Endothelial cell of umbilical vein (primary cell): ENCODE results near the gene RNLS. TPM values are rescaled to one million over a fixed set of nuclear protein-coding genes. Genes with fewer than 3 reads are reported as not detected.

Experiments used
- BruUV-seq: library from RNA; stranded (reverse); fragments of 400-500 nt; replicated peaks from 2 replicates; lab custom pipeline; 2021; lab: Mats Ljungman, UMichigan
- CTCF ChIA-PET: fragments of 300-600, 350-600 bp; sonication (Branson Sonifier 250); formaldehyde crosslinking; loops from one replicate; lab custom pipeline; 2021; ENCODE audit warnings: antibody characterized with exemption, inconsistent platforms; lab: Charles Lee
- POLR2A ChIA-PET: fragments of 300-600, 350-600 bp; sonication (Branson Sonifier 250); formaldehyde crosslinking; loops from one replicate; lab custom pipeline; 2021; ENCODE audit warnings: antibody characterized with exemption, inconsistent platforms; lab: Charles Lee
- DNase-seq: peaks from one replicate; pipeline ENCODE4 v3.0.0-alpha.2; 2011; ENCODE audit warnings: low read depth, low spot score
- FAIRE-seq: peaks from 2 replicates; lab custom pipeline; 2011; peaks lifted over from hg19 to GRCh38; lab: Jason Lieb, UNC
- H2AFZ ChIP-seq: 2 replicates; pipeline ENCODE4 v1.6.0; 2012; ENCODE audit warnings: low read depth, low read length, control low read depth, inconsistent platforms
- H3K27ac ChIP-seq: 2 replicates; pipeline ENCODE4 v1.5.1; 2011; ENCODE audit warnings: low read depth, mild to moderate bottlenecking, control low read depth, low read length, moderate library complexity; ENCODE audit not compliant: insufficient read depth
- H3K27me3 ChIP-seq, 2 experiments: 2 replicates each; pipeline versions ENCODE4 v1.6.0 to v1.6.1; 2011; ENCODE audit warnings: low read length in 2 of 2, mixed read lengths in 1 of 2; ENCODE audit not compliant: control insufficient read depth in 2 of 2, insufficient read depth in 2 of 2
- H3K36me3 ChIP-seq, 2 experiments: 2 replicates in 1 of 2; 3 replicates in 1 of 2; pipeline ENCODE4 v1.5.1; 2011; ENCODE audit warnings: low read length in 2 of 2, mild to moderate bottlenecking in 1 of 2, moderate library complexity in 1 of 2; ENCODE audit not compliant: control insufficient read depth in 2 of 2, insufficient read depth in 2 of 2; ENCODE audit errors: extremely low read depth in 1 of 2
- H3K4me1 ChIP-seq: 3 replicates; pipeline ENCODE4 v1.5.1; 2011; ENCODE audit warnings: mild to moderate bottlenecking, low read length; ENCODE audit not compliant: control insufficient read depth, insufficient read depth; ENCODE audit errors: extremely low read depth
- H3K4me2 ChIP-seq: 2 replicates; pipeline ENCODE4 v1.6.1; 2011; ENCODE audit warnings: low read length, control low read depth, mixed read lengths; ENCODE audit not compliant: insufficient read depth
- H3K4me3 ChIP-seq, 3 experiments: fragments of 200-600 bp in 1 of 3; sonication (generic), shearing (Covaris generic) in 1 of 3; replicated peaks in 1 of 3; 2 replicates each; pipeline ENCODE4 v1.5.1; 2011 to 2016; ENCODE audit warnings: control low read depth in 3 of 3, low read length in 3 of 3, mild to moderate bottlenecking in 2 of 3, inconsistent platforms in 1 of 3, low read depth in 1 of 3, moderate library complexity in 1 of 3; ENCODE audit not compliant: insufficient read depth in 1 of 3
- H3K79me2 ChIP-seq: 2 replicates; pipeline ENCODE4 v1.6.0; 2012; ENCODE audit warnings: low read length, inconsistent platforms; ENCODE audit not compliant: control insufficient read depth, insufficient read depth
- H3K9ac ChIP-seq: replicated peaks from 2 replicates; pipeline ENCODE3; 2011; ENCODE audit warnings: low read length, control low read depth; ENCODE audit not compliant: insufficient read depth; ENCODE audit errors: extremely low read depth
- H3K9me1 ChIP-seq: replicated peaks from 3 replicates; pipeline ENCODE4 v1.6.0; 2011; ENCODE audit warnings: mild to moderate bottlenecking, low read length; ENCODE audit not compliant: control insufficient read depth, insufficient read depth; ENCODE audit errors: extremely low read depth
- H3K9me3 ChIP-seq: replicated peaks from 2 replicates; pipeline ENCODE4 v1.5.1; 2012; ENCODE audit warnings: low read length, inconsistent platforms; ENCODE audit not compliant: control insufficient read depth, insufficient read depth
- H4K20me1 ChIP-seq: replicated peaks from 2 replicates; pipeline ENCODE3; 2011; ENCODE audit warnings: mild to moderate bottlenecking, low read length; ENCODE audit not compliant: control insufficient read depth, insufficient read depth; ENCODE audit errors: extremely low read depth
- CTCF ChIP-seq, 2 donors: IDR thresholded peaks; 1 replicate in 1 of 2; 2 replicates in 1 of 2; pipeline ENCODE4 v1.5.1; 2011; ENCODE audit warnings: low read length in 2 of 2, mild to moderate bottlenecking in 2 of 2, moderate library complexity in 2 of 2, control low read depth in 1 of 2, inconsistent platforms in 1 of 2, low read depth in 1 of 2; ENCODE audit not compliant: insufficient read depth in 1 of 2; ENCODE audit errors: extremely low read depth in 1 of 2
- EZH2 ChIP-seq: IDR thresholded peaks from 2 replicates; pipeline ENCODE4 v1.6.1; 2012; ENCODE audit warnings: borderline replicate concordance, low read depth, mild to moderate bottlenecking, moderate library complexity, low read length, inconsistent platforms; ENCODE audit not compliant: severe bottlenecking
- FOS ChIP-seq: IDR thresholded peaks from 2 replicates; pipeline ENCODE4 v1.6.1; 2011; ENCODE audit warnings: mild to moderate bottlenecking, low read length, moderate library complexity, borderline replicate concordance; ENCODE audit not compliant: insufficient read depth
- GATA2 ChIP-seq: IDR thresholded peaks from 2 replicates; pipeline ENCODE4 v1.7.0; 2011; ENCODE audit warnings: low read depth, mild to moderate bottlenecking, moderate library complexity, mixed read lengths, low read length; ENCODE audit not compliant: insufficient read length, insufficient read depth
- JUN ChIP-seq: IDR thresholded peaks from 2 replicates; pipeline ENCODE4 v1.6.1; 2011; ENCODE audit warnings: borderline replicate concordance, low read depth; ENCODE audit not compliant: insufficient read length, insufficient read depth
- MAX ChIP-seq: IDR thresholded peaks from 2 replicates; pipeline ENCODE4 v1.6.1; 2011; ENCODE audit not compliant: insufficient read depth, insufficient read length
- MYC ChIP-seq: IDR thresholded peaks from one replicate; pipeline ENCODE4 v1.6.1; 2011; ENCODE audit warnings: mild to moderate bottlenecking, low read depth, low read length
- POLR2A ChIP-seq: IDR thresholded peaks from 2 replicates; pipeline ENCODE4 v1.6.1; 2012; ENCODE audit warnings: low read depth, mild to moderate bottlenecking, control low read depth, low read length
- POLR2AphosphoS5 ChIP-seq: IDR thresholded peaks from 2 replicates; pipeline ENCODE4 v1.6.1; 2012; ENCODE audit warnings: low read depth, mild to moderate bottlenecking, control low read depth, low read length, moderate library complexity; ENCODE audit not compliant: insufficient read depth
- dilution Hi-C: fragments of 300-500 bp; cut with MboI; formaldehyde crosslinking; loops from one replicate; pipeline ENCODE4 v1.15.0; 2019; ENCODE audit warnings: low sequenced_read_pairs; ENCODE audit not compliant: extremely low pct_ligation_motif_present
- intact Hi-C: fragments of 100-400 bp; cut with micrococcal nuclease; formaldehyde crosslinking; loops from one replicate; pipeline ENCODE4 v1.10.0; 2022
- polyA plus RNA-seq, 4 experiments: library from polyadenylated mRNA; depleted of rRNA in 3 of 4; stranded (reverse) in 3 of 4; unstranded in 1 of 4; fragments of >200 nt; gene quantifications; 2 replicates each; pipeline versions ENCODE4 v1.2.1 to v1.2.3, GENCODE V29; 2011 to 2012; ENCODE audit warnings: missing spikeins in 1 of 4
- total RNA-seq: library from RNA; stranded (reverse); gene quantifications from 2 replicates; pipeline ENCODE4 v1.2.3, GENCODE V29; 2021

RNLS gene
- total and polyA plus RNA-seq, 2 donors (not counting 3 experiments of a cell fraction or from before 2014, with no cell fraction given), result 2.5 to 4.6 TPM

GRCh38 chr10:88617772-88618300, 34.7 kb upstream of the RNLS start:
- POLR2A ChIA-PET, result no interaction called here
- Histone ChIP-seq H3K9me3 (no peaks in the 10 kb centered on the region), H3K4me2 (no peak overlapping the region), H3K36me3 (no peaks in the 10 kb centered on the region), H2AFZ (no peak overlapping the region), H3K9ac (no peak overlapping the region), H4K20me1 (no peaks in the 10 kb centered on the region), H3K4me1 (no peaks in the 10 kb centered on the region), H3K4me3 (no peak overlapping the region), H3K79me2 (no peaks in the 10 kb centered on the region), H3K27ac (no peak overlapping the region), H3K27me3 (no peaks in the 10 kb centered on the region), H3K9me1 (no peaks in the 10 kb centered on the region)
- intact Hi-C loops (no loop called here), dilution Hi-C loops (no loop called here)
- TF ChIP-seq POLR2AphosphoS5, result no peak
- no peak for TF ChIP-seq POLR2A
- no peak for TF ChIP-seq JUN
- no peak for TF ChIP-seq CTCF (IDR thresholded peaks at IDR 0.05; ENCODE audit: extremely low read depth in 1 of 2, insufficient read depth in 1 of 2, low read depth in 1 of 2, low read length in 2 of 2)
- no peak for TF ChIP-seq EZH2
- no peak for TF ChIP-seq MYC
- TF ChIP-seq GATA2, result no peak
- TF ChIP-seq FOS, result no peak
- no peak for TF ChIP-seq MAX
- BruUV-seq, result no TSS peak
- CTCF ChIA-PET, result interaction anchor here (0.6 to 2.1 kb wide), 5 partner anchors 29 to 231 kb away, joined by 4 to 8 read pairs (median 5); partner anchors contain the start of gene RNLS
- FAIRE-seq (no peak), DNase-seq (no peak)
